K562 (cell line): ENCODE data around the gene C1D.

Experiments used
- CTCF ChIP-seq, 3 experiments: IDR thresholded peaks in 2 of 3; conservative IDR thresholded peaks in 1 of 3; 2 replicates each; pipeline ENCODE4 v1.5.1; 2011 to 2012; ENCODE audit warnings: low read length in 3 of 3, mild to moderate bottlenecking in 3 of 3, control low read depth in 2 of 3, improper control_type of control experiment in 1 of 3, inconsistent platforms in 1 of 3, low read depth in 1 of 3, mixed read lengths in 1 of 3, moderate library complexity in 1 of 3; ENCODE audit not compliant: insufficient read depth in 2 of 3
- RAD21 ChIP-seq, 2 experiments: fragments of 250-450 bp in 1 of 2; fragments of 450-650 bp in 1 of 2; sonication (Bioruptor Pico) in 1 of 2; formaldehyde crosslinking in 1 of 2; IDR thresholded peaks in 1 of 2; conservative IDR thresholded peaks in 1 of 2; 2 replicates each; pipeline versions ENCODE4 v1.4.0 to v1.8.0; 2020 to 2022; ENCODE audit warnings: mild to moderate bottlenecking in 2 of 2, moderate library complexity in 1 of 2
- RAD51 ChIP-seq: fragments of 450-650 bp; IDR thresholded peaks from 2 replicates; pipeline ENCODE4 v1.7.1; 2016; ENCODE audit warnings: low read depth, mild to moderate bottlenecking, borderline replicate concordance
- RFX5 ChIP-seq: IDR thresholded peaks from 2 replicates; pipeline ENCODE4 v1.6.1; 2011; ENCODE audit warnings: low read depth, mild to moderate bottlenecking, improper control_type of control experiment, low read length
- TFAM ChIP-seq: fragments of 250-450 bp; sonication (Bioruptor Pico); conservative IDR thresholded peaks from 2 replicates; pipeline ENCODE4 v1.5.0; 2021; ENCODE audit warnings: mild to moderate bottlenecking, moderate library complexity
- USF1 ChIP-seq: sonication (generic); formaldehyde crosslinking; IDR thresholded peaks from 2 replicates; pipeline ENCODE4 v1.9.0; 2022; ENCODE audit warnings: mild to moderate bottlenecking, missing genetic modification reagents
- ZNF232 ChIP-seq: sonication (generic); formaldehyde crosslinking; IDR thresholded peaks from 2 replicates; pipeline ENCODE4 v1.8.0; 2022; ENCODE audit warnings: mild to moderate bottlenecking, missing genetic modification reagents
- TF ChIP-seq, protein P1 (sequence below): fragments of 450-650 bp; formaldehyde crosslinking; IDR thresholded peaks from 2 replicates; pipeline ENCODE4 v1.4.0; 2022; ENCODE audit warnings: mild to moderate bottlenecking, moderate library complexity
- TF ChIP-seq, protein P2 (sequence below): IDR thresholded peaks from 2 replicates; pipeline ENCODE4 v1.6.1; 2016; ENCODE audit warnings: missing genetic modification characterization, missing compliant biosample characterization

GRCh38 chr2:68018727-68019126 is 44.1 kb downstream of the C1D start:
- TF ChIP-seq CTCF (IDR thresholded peaks at IDR 0.05 in 2 of 3, conservative IDR thresholded peaks at IDR 0.05 in 1 of 3; ENCODE audit: insufficient read depth in 2 of 3, low read depth in 1 of 3, low read length in 3 of 3) = 0 out of 6 replicates have a peak, but pooled peaks of 1 of the 3 experiments have one; percentile 3
- TF ChIP-seq, protein P1, sequence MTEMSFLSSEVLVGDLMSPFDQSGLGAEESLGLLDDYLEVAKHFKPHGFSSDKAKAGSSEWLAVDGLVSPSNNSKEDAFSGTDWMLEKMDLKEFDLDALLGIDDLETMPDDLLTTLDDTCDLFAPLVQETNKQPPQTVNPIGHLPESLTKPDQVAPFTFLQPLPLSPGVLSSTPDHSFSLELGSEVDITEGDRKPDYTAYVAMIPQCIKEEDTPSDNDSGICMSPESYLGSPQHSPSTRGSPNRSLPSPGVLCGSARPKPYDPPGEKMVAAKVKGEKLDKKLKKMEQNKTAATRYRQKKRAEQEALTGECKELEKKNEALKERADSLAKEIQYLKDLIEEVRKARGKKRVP = no peak
- TF ChIP-seq RAD51 = no peak
- no peak for TF ChIP-seq RFX5
- TF ChIP-seq USF1 (CRISPR knock-in tag) = no peak
- TF ChIP-seq RAD21 (CRISPR knock-in tag; conservative IDR thresholded peaks at IDR 0.05 in 1 of 2, IDR thresholded peaks at IDR 0.05 in 1 of 2) = no peak
- TF ChIP-seq, protein P2, sequence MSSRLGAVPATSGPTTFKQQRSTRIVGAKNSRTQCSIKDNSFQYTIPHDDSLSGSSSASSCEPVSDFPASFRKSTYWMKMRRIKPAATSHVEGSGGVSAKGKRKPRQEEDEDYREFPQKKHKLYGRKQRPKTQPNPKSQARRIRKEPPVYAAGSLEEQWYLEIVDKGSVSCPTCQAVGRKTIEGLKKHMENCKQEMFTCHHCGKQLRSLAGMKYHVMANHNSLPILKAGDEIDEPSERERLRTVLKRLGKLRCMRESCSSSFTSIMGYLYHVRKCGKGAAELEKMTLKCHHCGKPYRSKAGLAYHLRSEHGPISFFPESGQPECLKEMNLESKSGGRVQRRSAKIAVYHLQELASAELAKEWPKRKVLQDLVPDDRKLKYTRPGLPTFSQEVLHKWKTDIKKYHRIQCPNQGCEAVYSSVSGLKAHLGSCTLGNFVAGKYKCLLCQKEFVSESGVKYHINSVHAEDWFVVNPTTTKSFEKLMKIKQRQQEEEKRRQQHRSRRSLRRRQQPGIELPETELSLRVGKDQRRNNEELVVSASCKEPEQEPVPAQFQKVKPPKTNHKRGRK (tag) = no peak
- no peak for TF ChIP-seq ZNF232 (CRISPR knock-in tag)
- TF ChIP-seq TFAM (CRISPR knock-in tag) = no peak
